ENCODE measurements around the gene DUOX1. TPM values are rescaled to one million over a fixed set of nuclear protein-coding genes. Genes with fewer than 3 reads are reported as not detected.

Gene DUOX1
- polyA plus RNA-seq, 1 donor: 2.6 TPM

- no peaks in the 10 kb centered on the region for H3K4me1 ChIP-seq (ENCODE audit: control insufficient read depth, insufficient read depth, low read length)
- H3K9me3 ChIP-seq (ENCODE audit: control insufficient read depth, low read depth, low read length): no peaks in the 10 kb centered on the region
- whole genome bisulfite sequencing (ENCODE audit: insufficient coverage, low lambda C conversion rate): no CpG with 5 or more reads among the region's 11 CpGs
- no peak for DNase-seq
- no peak overlapping the region for H3K27ac ChIP-seq (ENCODE audit: low read length)
- peaks cover 54% of the 10 kb centered on the region for H3K27me3 ChIP-seq (ENCODE audit: control insufficient read depth, insufficient read depth, low read length)
- H3K4me3 ChIP-seq (ENCODE audit: low read length): no peak overlapping the region
- H3K36me3 ChIP-seq (ENCODE audit: control insufficient read depth, insufficient read depth, low read length): no peaks in the 10 kb centered on the region
Measured at GRCh38 chr15:45105586-45105985, 24.2 kb upstream of the DUOX1 start.

- no peaks in the 10 kb centered on the region for H3K9me3 ChIP-seq (ENCODE audit: control insufficient read depth, low read depth, low read length)
- no peak for DNase-seq
- peaks cover 54% of the 10 kb centered on the region for H3K27me3 ChIP-seq (ENCODE audit: control insufficient read depth, insufficient read depth, low read length)
- WGBS (ENCODE audit: insufficient coverage, low lambda C conversion rate): no CpG with 5 or more reads among the region's 15 CpGs
- H3K4me3 ChIP-seq (ENCODE audit: low read length): no peak overlapping the region
- H3K27ac ChIP-seq (ENCODE audit: low read length): no peak overlapping the region
- no peaks in the 10 kb centered on the region for H3K4me1 ChIP-seq (ENCODE audit: control insufficient read depth, insufficient read depth, low read length)
- no peaks in the 10 kb centered on the region for H3K36me3 ChIP-seq (ENCODE audit: control insufficient read depth, insufficient read depth, low read length)
Measured at GRCh38 chr15:45106002-45106790, 23.6 kb upstream of the DUOX1 start.

- Histone ChIP-seq H3K27me3 (ENCODE audit: control insufficient read depth, insufficient read depth, low read length) (peaks cover 69% of the 10 kb centered on the region), H3K4me3 (ENCODE audit: low read length) (no peak overlapping the region), H3K4me1 (ENCODE audit: control insufficient read depth, insufficient read depth, low read length) (peaks cover 9% of the 10 kb centered on the region)
Measured at GRCh38 chr15:45107941-45108630, 21.7 kb upstream of the DUOX1 start.

GRCh38 chr15:45110256-45110820 is 19.5 kb upstream of the DUOX1 start:
- H3K4me1 ChIP-seq (ENCODE audit: control insufficient read depth, insufficient read depth, low read length): peaks cover 9% of the 10 kb centered on the region
- H3K4me3 ChIP-seq (ENCODE audit: low read length): no peak overlapping the region
- no peak overlapping the region for H3K27ac ChIP-seq (ENCODE audit: low read length)
- no peak for DNase-seq
- H3K9me3 ChIP-seq (ENCODE audit: control insufficient read depth, low read depth, low read length): peaks cover 8% of the 10 kb centered on the region
- no peaks in the 10 kb centered on the region for H3K36me3 ChIP-seq (ENCODE audit: control insufficient read depth, insufficient read depth, low read length)
- H3K27me3 ChIP-seq (ENCODE audit: control insufficient read depth, insufficient read depth, low read length): peaks cover 87% of the 10 kb centered on the region
- WGBS (ENCODE audit: insufficient coverage, low lambda C conversion rate): no CpG with 5 or more reads among the region's 11 CpGs

More at GRCh38 chr15:45107941-45108630, 21.7 kb upstream of the DUOX1 start:
- no peak for DNase-seq
- peaks cover 8% of the 10 kb centered on the region for H3K9me3 ChIP-seq (ENCODE audit: control insufficient read depth, low read depth, low read length)
- no peak overlapping the region for H3K27ac ChIP-seq (ENCODE audit: low read length)
- no CpG with 5 or more reads among the region's 10 CpGs for WGBS (ENCODE audit: insufficient coverage, low lambda C conversion rate)
- H3K36me3 ChIP-seq (ENCODE audit: control insufficient read depth, insufficient read depth, low read length): no peaks in the 10 kb centered on the region

- peaks cover 9% of the 10 kb centered on the region for H3K4me1 ChIP-seq (ENCODE audit: control insufficient read depth, insufficient read depth, low read length)
- peaks cover 87% of the 10 kb centered on the region for H3K27me3 ChIP-seq (ENCODE audit: control insufficient read depth, insufficient read depth, low read length)
- H3K9me3 ChIP-seq (ENCODE audit: control insufficient read depth, low read depth, low read length): peaks cover 8% of the 10 kb centered on the region
- no peak overlapping the region for H3K4me3 ChIP-seq (ENCODE audit: low read length)
- no peak overlapping the region for H3K27ac ChIP-seq (ENCODE audit: low read length)
- WGBS (ENCODE audit: insufficient coverage, low lambda C conversion rate): no CpG with 5 or more reads among the region's 71 CpGs
- no peaks in the 10 kb centered on the region for H3K36me3 ChIP-seq (ENCODE audit: control insufficient read depth, insufficient read depth, low read length)
- no peak for DNase-seq
Measured at GRCh38 chr15:45111390-45112142, 18.2 kb upstream of the DUOX1 start.

GRCh38 chr15:45112143-45112590 is 17.6 kb upstream of the DUOX1 start:
- no peaks in the 10 kb centered on the region for H3K36me3 ChIP-seq (ENCODE audit: control insufficient read depth, insufficient read depth, low read length)
- peaks cover 88% of the 10 kb centered on the region for H3K27me3 ChIP-seq (ENCODE audit: control insufficient read depth, insufficient read depth, low read length)
- no peak for DNase-seq
- no peak overlapping the region for H3K4me3 ChIP-seq (ENCODE audit: low read length)
- H3K4me1 ChIP-seq (ENCODE audit: control insufficient read depth, insufficient read depth, low read length): peaks cover 9% of the 10 kb centered on the region
- WGBS (ENCODE audit: insufficient coverage, low lambda C conversion rate): no CpG with 5 or more reads among the region's 13 CpGs
- peaks cover 13% of the 10 kb centered on the region for H3K9me3 ChIP-seq (ENCODE audit: control insufficient read depth, low read depth, low read length)
- no peak overlapping the region for H3K27ac ChIP-seq (ENCODE audit: low read length)

- Histone ChIP-seq H3K9me3 (ENCODE audit: control insufficient read depth, low read depth, low read length) (peaks cover 14% of the 10 kb centered on the region), H3K4me1 (ENCODE audit: control insufficient read depth, insufficient read depth, low read length) (peaks cover 11% of the 10 kb centered on the region), H3K36me3 (ENCODE audit: control insufficient read depth, insufficient read depth, low read length) (no peaks in the 10 kb centered on the region), H3K4me3 (ENCODE audit: low read length) (no peak overlapping the region), H3K27ac (ENCODE audit: low read length) (no peak overlapping the region), H3K27me3 (ENCODE audit: control insufficient read depth, insufficient read depth, low read length) (peaks cover 93% of the 10 kb centered on the region)
- DNase-seq: peak in 1 of 2 donors; percentile 22
- WGBS (ENCODE audit: insufficient coverage, low lambda C conversion rate): no CpG with 5 or more reads among the region's 58 CpGs
Measured at GRCh38 chr15:45112591-45113379, 17.0 kb upstream of the DUOX1 start.

GRCh38 chr15:45113380-45113990 is 16.3 kb upstream of the DUOX1 start:
- Histone ChIP-seq H3K9me3 (ENCODE audit: control insufficient read depth, low read depth, low read length) (peaks cover 15% of the 10 kb centered on the region), H3K27ac (ENCODE audit: low read length) (no peak overlapping the region), H3K4me1 (ENCODE audit: control insufficient read depth, insufficient read depth, low read length) (peaks cover 13% of the 10 kb centered on the region), H3K27me3 (ENCODE audit: control insufficient read depth, insufficient read depth, low read length) (peaks cover 89% of the 10 kb centered on the region), H3K36me3 (ENCODE audit: control insufficient read depth, insufficient read depth, low read length) (no peaks in the 10 kb centered on the region), H3K4me3 (ENCODE audit: low read length) (no peak overlapping the region)
- no CpG with 5 or more reads among the region's 14 CpGs for WGBS (ENCODE audit: insufficient coverage, low lambda C conversion rate)
- no peak for DNase-seq

- no peak within 1 kb of the TSS for H3K4me3 ChIP-seq (ENCODE audit: low read length)
- WGBS (ENCODE audit: insufficient coverage, low lambda C conversion rate): no CpG with 5 or more reads among the region's 42 CpGs
- no peak for DNase-seq
- H3K4me1 ChIP-seq (ENCODE audit: control insufficient read depth, insufficient read depth, low read length): peaks cover 13% of the 10 kb centered on the region
- no peaks in the 10 kb centered on the region for H3K36me3 ChIP-seq (ENCODE audit: control insufficient read depth, insufficient read depth, low read length)
- H3K27me3 ChIP-seq (ENCODE audit: control insufficient read depth, insufficient read depth, low read length): peaks cover 82% of the 10 kb centered on the region
- peaks cover 15% of the 10 kb centered on the region for H3K9me3 ChIP-seq (ENCODE audit: control insufficient read depth, low read depth, low read length)
- no peak within 1 kb of the TSS for H3K27ac ChIP-seq (ENCODE audit: low read length)
Measured at GRCh38 chr15:45114076-45114750, 15.6 kb upstream of the DUOX1 start, which contains the start of the genes DUOX2 and DUOXA2. DUOX2 (minus strand) TSS chr15:45114172; CDS start chr15:45113411, 761 bp downstream. DUOXA2 (plus strand) TSS chr15:45114326; CDS start chr15:45114606, 280 bp downstream.
